GM12892 (cell line): ENCODE results near the gene UBE2L5.
A peak's percentile ranks its signal among the peaks of the same experiment; 100 is the strongest.

Experiments used
- DNase-seq: peaks from one replicate; pipeline ENCODE4 v3.0.0; 2011; ENCODE audit not compliant: insufficient read length
- FAIRE-seq: peaks from 2 replicates; lab custom pipeline; 2011; peaks lifted over from hg19 to GRCh38; lab: Jason Lieb, UNC
- POLR2A ChIP-seq: IDR thresholded peaks from 2 replicates; pipeline ENCODE4 v1.6.1; 2011; ENCODE audit warnings: low read depth, low read length, control low read depth
- POLR2AphosphoS5 ChIP-seq: IDR thresholded peaks from 2 replicates; pipeline ENCODE4 v1.6.1; 2011; ENCODE audit warnings: low read depth, low read length, control low read depth
- TAF1 ChIP-seq: IDR thresholded peaks from 2 replicates; pipeline ENCODE4 v1.6.1; 2011; ENCODE audit warnings: low read depth, mild to moderate bottlenecking, control low read depth, low read length, borderline replicate concordance

UBE2L5 gene

DNA sequence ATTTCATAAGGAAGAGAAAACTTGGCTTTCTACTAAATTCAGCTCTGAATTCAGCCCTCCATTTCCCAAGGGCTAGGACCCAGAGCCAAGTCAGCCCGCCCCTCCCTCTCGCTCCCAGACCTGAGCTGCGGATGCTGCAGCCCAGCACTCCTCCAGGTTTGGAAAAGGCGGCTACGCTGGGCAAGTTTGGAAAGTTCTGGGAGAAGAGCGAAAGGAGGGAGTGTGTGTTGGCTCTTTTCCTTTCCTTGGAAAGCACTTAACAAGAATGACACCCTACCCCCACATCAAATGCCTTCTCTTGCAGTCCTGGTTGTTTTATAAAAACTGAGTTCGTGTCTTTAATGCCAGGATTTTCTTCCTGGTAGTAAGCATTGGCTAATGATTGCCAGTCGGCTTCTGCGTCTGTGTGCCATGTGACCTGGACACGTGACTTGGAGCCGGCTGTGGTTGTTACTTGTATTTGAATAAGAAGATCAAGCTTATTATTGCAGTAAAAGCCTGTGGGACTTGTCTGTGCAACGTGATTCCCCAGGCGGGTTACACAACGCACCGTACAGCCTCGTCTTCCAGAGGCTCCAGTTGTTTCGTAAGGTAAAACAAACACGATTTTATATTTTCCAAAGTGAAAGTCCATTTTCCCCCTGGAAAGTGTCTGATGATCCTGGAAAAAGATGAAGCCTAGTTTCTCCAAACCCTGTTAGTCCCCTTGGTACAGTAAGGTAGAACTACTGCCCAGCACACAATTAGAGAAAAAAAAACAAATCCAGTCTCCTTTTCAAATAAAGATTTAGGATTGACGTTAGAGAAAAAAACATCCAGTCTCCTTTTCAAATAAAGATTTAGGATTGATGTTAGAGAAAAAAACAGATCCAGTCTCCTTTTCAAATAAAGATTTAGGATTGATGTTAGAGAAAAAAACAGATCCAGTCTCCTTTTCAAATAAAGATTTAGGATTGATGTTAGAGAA, 26.8 kb upstream of the UBE2L5 start:
- FAIRE-seq (peak; percentile 91), DNase-seq (no peak)
- TF ChIP-seq POLR2AphosphoS5 (no peak), POLR2A (0 out of 2 replicates have a peak, but pooled peaks have one; percentile 10), TAF1 (no peak)

DNA sequence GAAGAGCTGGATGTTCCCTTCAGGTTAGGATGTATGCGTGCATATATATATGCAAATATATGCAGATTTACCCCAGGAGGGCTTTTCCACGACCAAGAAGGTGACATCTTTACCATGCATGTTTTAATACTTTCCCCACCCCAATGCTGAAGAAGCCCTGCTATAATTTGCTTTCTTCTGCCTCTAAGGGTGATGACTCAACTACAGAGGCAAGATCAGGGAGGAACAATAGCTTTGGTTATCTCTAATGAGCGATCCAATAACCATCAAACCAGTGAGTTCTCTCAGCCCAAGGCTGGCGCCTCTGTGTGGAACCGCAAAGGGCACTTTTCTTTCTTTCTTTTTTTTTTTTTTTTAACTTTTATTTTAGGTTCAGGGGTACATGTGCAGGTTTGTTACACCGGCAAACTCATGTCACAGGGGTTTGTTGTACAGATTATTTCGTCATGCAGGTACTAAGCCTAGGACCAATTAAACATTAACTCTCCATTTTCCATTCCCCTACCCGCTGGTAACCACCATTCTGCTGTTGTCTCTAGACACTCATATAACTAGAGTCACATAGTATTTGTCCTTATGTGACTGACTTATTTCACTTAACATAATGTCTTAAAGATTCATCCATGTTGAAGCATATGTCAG, 25.7 kb upstream of the UBE2L5 start:
- DNase-seq (no peak), FAIRE-seq (no peak)
- TF ChIP-seq POLR2AphosphoS5 (no peak), TAF1 (no peak), POLR2A (no peak)

DNA sequence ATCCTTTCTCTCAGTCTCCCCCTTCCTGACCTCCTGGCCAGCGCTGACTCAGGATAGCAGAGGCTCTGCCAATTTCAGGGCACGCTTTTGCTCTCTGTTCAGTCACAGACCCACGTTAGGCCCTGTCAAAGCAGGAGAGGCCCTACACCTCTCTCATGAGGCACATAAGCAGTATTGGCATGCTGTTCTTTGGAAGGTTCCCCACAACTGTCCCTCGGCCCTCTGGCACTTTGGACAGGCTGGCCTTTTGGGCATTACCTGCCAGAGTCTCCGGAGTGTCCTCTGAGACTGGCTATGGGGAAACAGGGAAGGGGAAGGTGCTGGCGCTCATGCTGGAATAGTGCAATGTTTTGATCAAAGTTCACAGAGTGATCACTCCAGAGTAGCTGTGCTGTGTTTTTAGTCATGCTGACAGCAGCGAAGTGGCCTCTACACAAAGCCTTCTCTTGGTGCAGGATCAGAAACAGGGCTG, 23.7 kb upstream of the UBE2L5 start:
- no peak for TF ChIP-seq POLR2AphosphoS5
- no peak for TF ChIP-seq POLR2A
- no peak for TF ChIP-seq TAF1
- DNase-seq: no peak
- FAIRE-seq: no peak

DNA sequence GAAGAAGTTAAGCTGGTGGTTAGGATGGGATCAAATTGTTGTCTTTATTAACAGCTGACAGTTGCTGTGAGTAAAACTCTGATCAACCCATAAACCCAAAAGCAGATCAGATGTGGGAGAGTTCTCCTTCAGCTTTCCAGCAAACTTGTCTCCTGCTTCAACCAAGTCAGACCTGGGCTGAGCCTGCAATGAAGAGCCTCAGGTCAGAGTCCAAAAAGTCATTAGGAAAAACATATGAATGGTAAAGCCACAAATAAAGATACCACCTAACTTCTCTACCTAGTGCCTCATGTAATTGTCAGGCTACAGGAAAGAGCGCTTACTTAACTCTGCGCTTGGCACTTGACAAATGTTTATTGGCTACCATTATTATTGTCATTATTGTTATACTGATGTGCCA, 21.9 kb upstream of the UBE2L5 start:
- FAIRE-seq: no peak
- TF ChIP-seq POLR2AphosphoS5 (no peak), POLR2A (no peak), TAF1 (no peak)
- no peak for DNase-seq

DNA sequence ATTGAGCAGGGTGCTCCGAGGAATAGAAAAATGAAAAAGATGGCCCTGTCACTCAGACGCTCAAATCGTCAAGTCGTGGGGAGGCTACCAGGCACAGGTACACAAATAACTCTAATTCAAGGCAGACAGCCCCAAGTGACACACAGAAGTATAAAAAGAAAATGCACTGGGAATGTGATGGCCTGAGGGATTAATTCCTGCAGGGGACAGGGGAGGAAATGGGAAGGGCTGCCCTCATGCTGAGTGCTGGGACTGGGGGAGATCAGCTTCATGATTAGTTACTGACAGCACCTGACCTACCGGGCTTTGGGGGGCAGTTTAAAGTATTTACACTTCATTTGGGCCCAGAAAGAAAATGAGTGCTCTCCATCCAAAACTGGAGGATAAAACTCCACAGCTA, 20.9 kb upstream of the UBE2L5 start:
- DNase-seq (no peak), FAIRE-seq (no peak)
- TF ChIP-seq POLR2A (no peak), TAF1 (no peak), POLR2AphosphoS5 (no peak)

DNA sequence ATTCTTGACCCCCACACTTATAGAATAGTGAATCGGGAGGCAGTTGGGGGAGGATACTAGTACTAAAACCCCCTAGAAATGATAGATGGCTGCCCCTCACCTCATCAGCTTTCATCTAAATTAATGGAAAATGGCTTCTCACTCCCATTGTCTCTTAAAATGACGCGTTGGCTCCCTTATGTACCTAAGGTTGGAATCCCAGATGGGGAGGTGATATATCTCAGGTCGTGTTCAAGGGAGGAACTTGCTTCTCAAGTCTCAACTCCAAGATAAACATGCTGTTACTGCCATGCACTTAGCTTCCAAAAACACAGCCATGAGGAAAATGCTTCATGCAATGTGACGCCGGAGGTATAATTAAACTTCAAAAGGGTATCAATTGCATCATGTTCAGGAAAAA, 18.8 kb upstream of the UBE2L5 start:
- DNase-seq (no peak), FAIRE-seq (no peak)
- TF ChIP-seq TAF1 (no peak), POLR2A (no peak), POLR2AphosphoS5 (no peak)

DNA sequence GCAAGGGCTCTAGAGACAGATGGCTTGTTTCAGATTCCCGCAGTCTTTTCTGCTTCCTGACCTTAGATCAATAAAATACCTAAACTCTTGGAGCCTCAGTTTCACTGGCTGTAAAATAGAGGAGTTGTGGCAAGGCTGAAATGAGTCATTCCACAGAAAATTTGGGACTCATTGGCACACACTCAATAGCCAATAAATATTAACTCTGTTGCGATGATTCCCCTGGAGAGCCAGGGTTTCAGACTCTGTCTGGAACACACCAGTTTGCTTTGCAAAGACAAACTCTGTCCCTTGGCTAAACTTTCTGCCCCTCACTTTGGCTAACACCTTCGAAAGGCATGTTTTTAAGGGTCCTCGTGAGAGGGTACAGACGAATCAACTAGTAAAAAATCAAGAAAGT, 18.1 kb upstream of the UBE2L5 start:
- no peak for TF ChIP-seq TAF1
- no peak for TF ChIP-seq POLR2AphosphoS5
- TF ChIP-seq POLR2A: no peak
- FAIRE-seq: no peak
- DNase-seq: no peak

DNA sequence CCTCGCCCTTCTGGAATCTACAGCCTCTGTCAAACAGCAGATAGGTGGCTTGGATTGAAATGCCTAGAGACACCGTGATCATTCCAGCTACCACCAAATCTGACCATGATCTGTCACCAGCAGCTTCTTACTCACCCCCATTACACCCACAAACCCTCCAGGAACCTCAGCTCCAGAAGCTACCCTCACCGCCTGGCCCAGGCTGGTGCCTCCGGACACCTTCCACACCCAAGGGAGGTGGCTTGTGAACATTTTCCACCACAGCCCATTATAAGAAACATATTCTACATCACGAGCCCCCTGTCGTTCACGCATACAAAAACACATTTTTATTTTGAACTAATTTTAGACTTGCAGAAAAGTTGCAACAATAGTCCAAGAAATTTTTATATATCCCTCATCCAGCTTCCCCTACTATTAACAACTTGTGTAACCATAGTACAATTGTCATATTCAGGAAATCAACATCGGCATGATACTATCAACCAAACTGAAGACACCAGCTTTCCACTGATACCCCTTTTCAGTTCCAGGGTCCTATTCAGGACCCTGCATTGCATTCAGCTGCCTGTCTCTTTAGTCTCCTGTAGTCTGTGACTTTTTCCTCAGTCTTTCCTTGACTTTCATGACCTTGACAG, 15.4 kb upstream of the UBE2L5 start:
- FAIRE-seq (no peak), DNase-seq (no peak)
- TF ChIP-seq POLR2AphosphoS5: no peak
- no peak for TF ChIP-seq TAF1

DNA sequence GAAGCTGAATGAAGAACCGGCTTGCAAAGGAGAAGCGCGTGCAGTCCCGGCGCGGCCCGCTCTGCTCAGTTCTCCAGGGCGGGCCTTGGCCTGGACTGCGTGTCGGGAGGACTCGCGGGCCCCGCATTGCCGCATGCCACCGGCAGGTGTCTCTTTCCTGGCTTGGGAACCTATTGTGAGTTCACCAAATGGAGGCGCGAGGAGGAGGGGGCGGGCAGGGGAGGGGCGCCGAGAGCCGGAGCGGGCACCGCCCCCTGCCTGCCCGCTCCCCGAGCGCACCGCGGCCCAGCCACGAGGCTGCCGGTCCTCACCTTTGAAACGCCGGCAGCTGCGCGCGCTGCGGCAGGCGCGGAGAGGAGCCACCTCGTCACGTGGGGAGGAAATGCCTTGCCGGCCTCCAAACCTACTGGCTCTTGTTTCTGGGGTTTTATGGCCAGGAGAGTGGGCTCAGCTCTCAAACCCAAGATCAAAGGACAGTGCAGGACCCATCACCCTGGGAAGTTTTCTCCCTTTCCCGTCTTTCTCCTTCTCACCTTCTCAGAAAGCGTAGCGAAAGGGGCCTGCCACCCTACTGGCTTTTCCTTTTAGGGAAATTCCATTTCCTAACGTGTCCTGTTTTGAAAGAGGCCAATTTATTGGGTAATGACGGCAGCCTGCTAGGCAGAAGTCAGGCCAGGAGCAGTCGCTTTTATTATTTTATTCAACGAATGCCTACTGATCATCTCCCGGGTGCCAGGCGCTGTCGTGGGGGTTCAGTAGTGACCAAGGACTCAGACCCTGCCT, 13.8 kb upstream of the UBE2L5 start:
- peak; percentile 92 for FAIRE-seq
- peak; percentile 87 for DNase-seq
- no peak for TF ChIP-seq POLR2AphosphoS5
- no peak for TF ChIP-seq POLR2A
- no peak for TF ChIP-seq TAF1

DNA sequence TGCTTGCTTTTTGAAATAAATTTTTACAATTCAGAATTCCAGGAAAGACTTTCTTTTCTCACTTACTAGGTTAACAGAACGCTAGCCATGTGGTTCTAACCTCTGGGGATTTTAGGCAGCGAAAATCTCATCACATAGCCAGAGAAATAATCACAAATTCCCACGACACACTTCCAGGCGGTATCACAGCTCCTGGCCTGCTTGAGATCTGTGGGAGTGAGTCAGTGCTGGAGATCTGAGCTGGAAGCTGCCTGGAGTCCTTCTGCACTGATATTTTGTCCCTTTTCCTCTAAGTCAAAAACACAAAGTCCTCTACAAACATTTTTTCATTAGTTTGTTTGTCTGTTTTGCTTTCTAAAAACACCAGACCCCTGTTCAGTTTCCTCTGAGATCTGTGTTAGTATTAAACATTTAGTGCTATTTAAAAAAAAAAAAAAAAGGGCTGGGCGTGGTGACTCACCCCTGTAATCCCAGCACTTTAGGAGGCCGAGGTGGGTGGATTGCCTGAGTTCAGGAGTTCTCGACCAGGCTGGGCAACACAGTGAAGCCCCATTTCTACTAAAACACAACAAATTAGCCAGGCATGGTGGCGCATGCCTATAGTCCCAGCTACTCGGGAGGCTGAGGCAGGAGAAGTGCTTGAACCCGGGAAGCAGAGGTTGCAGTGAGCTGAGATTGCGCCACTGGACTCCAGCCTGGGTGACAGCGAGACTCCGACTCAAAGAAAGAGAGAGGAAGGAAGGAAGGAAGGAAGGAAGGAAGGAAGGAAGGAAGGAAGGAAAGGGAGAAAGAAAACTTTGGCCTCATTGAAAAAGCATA, 12.2 kb upstream of the UBE2L5 start:
- DNase-seq (no peak), FAIRE-seq (no peak)
- TF ChIP-seq POLR2A (no peak), POLR2AphosphoS5 (no peak), TAF1 (no peak)
